WTC11 (cell line): ENCODE measurements around the gene UGT1A10.

ENCODE experiments used
- CREB1 ChIP-seq: sonication (generic); formaldehyde crosslinking; IDR thresholded peaks from 2 replicates; pipeline ENCODE4 v1.8.0; 2023; ENCODE audit warnings: mild to moderate bottlenecking, missing genetic modification reagents
- FOXJ3 ChIP-seq: sonication (generic); formaldehyde crosslinking; IDR thresholded peaks from 2 replicates; pipeline ENCODE4 v1.9.0; 2021; ENCODE audit warnings: missing genetic modification reagents, mild to moderate bottlenecking, borderline replicate concordance
- JUN ChIP-seq: sonication (generic); formaldehyde crosslinking; IDR thresholded peaks from 2 replicates; pipeline ENCODE4 v1.8.0; 2023; ENCODE audit warnings: mild to moderate bottlenecking, missing genetic modification reagents
- SP1 ChIP-seq: sonication (generic); formaldehyde crosslinking; conservative IDR thresholded peaks from 2 replicates; pipeline ENCODE4 v1.8.1; 2022; ENCODE audit warnings: missing genetic modification reagents
- ZNF121 ChIP-seq: sonication (generic); formaldehyde crosslinking; IDR thresholded peaks from 2 replicates; pipeline ENCODE4 v1.8.0; 2023; ENCODE audit warnings: missing genetic modification reagents
- TF ChIP-seq, protein P1 (sequence below): sonication (generic); formaldehyde crosslinking; IDR thresholded peaks from 2 replicates; pipeline ENCODE4 v1.8.1; 2022; ENCODE audit warnings: low read depth, missing genetic modification reagents, borderline replicate concordance
- TF ChIP-seq, protein P2 (sequence below): fragments of 200-600 bp; IDR thresholded peaks from 2 replicates; pipeline ENCODE4 v1.8.0; 2022; ENCODE audit warnings: antibody characterized with exemption
- TF ChIP-seq, protein P3 (sequence below): fragments of 250-450 bp; sonication (Bioruptor Pico); IDR thresholded peaks from 2 replicates; pipeline ENCODE4 v1.9.0; 2021; ENCODE audit warnings: mild to moderate bottlenecking
- TF ChIP-seq, protein P4 (sequence below): sonication (generic); formaldehyde crosslinking; IDR thresholded peaks from 2 replicates; pipeline ENCODE4 v1.8.0; 2022; ENCODE audit warnings: mild to moderate bottlenecking, missing genetic modification reagents
- TF ChIP-seq, protein P5 (sequence below): fragments of 250-450 bp; sonication (Bioruptor Pico); IDR thresholded peaks from 2 replicates; pipeline ENCODE4 v1.9.0; 2021; ENCODE audit warnings: moderate library complexity, mild to moderate bottlenecking, inconsistent platforms, borderline replicate concordance
- TF ChIP-seq, protein P6 (sequence below): sonication (generic); formaldehyde crosslinking; conservative IDR thresholded peaks from 2 replicates; pipeline ENCODE4 v1.8.1; 2022; ENCODE audit warnings: mild to moderate bottlenecking, missing genetic modification reagents
- TF ChIP-seq, protein P7 (sequence below): sonication (generic); formaldehyde crosslinking; IDR thresholded peaks from 2 replicates; pipeline ENCODE4 v1.8.0; 2022; ENCODE audit warnings: mild to moderate bottlenecking, missing genetic modification reagents

DNA sequence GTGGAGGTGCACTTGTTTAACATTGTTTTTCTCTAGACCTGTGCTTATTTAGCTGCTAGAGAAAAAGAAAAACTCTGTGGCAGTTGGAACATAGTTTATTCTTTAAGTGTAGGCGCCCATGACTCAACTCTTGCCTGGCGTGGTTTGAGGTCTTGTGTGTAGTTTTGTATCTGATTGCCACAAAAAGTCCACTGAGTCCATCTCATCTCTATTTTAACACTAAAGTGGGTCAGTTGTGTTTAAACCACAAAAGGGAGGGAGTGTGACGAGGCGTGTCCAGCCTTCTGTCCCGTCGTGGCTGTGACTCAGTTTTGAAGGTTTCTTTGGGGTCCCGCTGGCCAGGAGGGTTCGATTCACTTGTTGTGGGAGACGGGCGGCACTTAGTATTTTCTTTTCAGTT, 20.2 kb downstream of the UGT1A10 start:
- TF ChIP-seq, protein P1, sequence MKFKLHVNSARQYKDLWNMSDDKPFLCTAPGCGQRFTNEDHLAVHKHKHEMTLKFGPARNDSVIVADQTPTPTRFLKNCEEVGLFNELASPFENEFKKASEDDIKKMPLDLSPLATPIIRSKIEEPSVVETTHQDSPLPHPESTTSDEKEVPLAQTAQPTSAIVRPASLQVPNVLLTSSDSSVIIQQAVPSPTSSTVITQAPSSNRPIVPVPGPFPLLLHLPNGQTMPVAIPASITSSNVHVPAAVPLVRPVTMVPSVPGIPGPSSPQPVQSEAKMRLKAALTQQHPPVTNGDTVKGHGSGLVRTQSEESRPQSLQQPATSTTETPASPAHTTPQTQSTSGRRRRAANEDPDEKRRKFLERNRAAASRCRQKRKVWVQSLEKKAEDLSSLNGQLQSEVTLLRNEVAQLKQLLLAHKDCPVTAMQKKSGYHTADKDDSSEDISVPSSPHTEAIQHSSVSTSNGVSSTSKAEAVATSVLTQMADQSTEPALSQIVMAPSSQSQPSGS (CRISPR knock-in tag) = no peak
- TF ChIP-seq, protein P2, sequence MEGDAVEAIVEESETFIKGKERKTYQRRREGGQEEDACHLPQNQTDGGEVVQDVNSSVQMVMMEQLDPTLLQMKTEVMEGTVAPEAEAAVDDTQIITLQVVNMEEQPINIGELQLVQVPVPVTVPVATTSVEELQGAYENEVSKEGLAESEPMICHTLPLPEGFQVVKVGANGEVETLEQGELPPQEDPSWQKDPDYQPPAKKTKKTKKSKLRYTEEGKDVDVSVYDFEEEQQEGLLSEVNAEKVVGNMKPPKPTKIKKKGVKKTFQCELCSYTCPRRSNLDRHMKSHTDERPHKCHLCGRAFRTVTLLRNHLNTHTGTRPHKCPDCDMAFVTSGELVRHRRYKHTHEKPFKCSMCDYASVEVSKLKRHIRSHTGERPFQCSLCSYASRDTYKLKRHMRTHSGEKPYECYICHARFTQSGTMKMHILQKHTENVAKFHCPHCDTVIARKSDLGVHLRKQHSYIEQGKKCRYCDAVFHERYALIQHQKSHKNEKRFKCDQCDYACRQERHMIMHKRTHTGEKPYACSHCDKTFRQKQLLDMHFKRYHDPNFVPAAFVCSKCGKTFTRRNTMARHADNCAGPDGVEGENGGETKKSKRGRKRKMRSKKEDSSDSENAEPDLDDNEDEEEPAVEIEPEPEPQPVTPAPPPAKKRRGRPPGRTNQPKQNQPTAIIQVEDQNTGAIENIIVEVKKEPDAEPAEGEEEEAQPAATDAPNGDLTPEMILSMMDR = no peak
- TF ChIP-seq FOXJ3 (CRISPR knock-in tag) = no peak
- TF ChIP-seq, protein P3, sequence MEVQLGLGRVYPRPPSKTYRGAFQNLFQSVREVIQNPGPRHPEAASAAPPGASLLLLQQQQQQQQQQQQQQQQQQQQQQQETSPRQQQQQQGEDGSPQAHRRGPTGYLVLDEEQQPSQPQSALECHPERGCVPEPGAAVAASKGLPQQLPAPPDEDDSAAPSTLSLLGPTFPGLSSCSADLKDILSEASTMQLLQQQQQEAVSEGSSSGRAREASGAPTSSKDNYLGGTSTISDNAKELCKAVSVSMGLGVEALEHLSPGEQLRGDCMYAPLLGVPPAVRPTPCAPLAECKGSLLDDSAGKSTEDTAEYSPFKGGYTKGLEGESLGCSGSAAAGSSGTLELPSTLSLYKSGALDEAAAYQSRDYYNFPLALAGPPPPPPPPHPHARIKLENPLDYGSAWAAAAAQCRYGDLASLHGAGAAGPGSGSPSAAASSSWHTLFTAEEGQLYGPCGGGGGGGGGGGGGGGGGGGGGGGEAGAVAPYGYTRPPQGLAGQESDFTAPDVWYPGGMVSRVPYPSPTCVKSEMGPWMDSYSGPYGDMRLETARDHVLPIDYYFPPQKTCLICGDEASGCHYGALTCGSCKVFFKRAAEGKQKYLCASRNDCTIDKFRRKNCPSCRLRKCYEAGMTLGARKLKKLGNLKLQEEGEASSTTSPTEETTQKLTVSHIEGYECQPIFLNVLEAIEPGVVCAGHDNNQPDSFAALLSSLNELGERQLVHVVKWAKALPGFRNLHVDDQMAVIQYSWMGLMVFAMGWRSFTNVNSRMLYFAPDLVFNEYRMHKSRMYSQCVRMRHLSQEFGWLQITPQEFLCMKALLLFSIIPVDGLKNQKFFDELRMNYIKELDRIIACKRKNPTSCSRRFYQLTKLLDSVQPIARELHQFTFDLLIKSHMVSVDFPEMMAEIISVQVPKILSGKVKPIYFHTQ (CRISPR knock-in tag) = no peak
- TF ChIP-seq, protein P4, sequence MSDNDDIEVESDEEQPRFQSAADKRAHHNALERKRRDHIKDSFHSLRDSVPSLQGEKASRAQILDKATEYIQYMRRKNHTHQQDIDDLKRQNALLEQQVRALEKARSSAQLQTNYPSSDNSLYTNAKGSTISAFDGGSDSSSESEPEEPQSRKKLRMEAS = no peak
- no peak for TF ChIP-seq CREB1 (CRISPR knock-in tag)
- no peak for TF ChIP-seq ZNF121 (CRISPR knock-in tag)
- TF ChIP-seq, protein P5, sequence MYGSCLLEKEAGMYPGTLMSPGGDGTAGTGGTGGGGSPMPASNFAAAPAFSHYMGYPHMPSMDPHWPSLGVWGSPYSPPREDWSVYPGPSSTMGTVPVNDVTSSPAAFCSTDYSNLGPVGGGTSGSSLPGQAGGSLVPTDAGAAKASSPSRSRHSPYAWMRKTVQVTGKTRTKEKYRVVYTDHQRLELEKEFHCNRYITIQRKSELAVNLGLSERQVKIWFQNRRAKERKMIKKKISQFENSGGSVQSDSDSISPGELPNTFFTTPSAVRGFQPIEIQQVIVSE = no peak
- TF ChIP-seq SP1 = no peak
- TF ChIP-seq, protein P6, sequence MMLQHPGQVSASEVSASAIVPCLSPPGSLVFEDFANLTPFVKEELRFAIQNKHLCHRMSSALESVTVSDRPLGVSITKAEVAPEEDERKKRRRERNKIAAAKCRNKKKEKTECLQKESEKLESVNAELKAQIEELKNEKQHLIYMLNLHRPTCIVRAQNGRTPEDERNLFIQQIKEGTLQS (CRISPR knock-in tag) = no peak
- TF ChIP-seq, protein P7, sequence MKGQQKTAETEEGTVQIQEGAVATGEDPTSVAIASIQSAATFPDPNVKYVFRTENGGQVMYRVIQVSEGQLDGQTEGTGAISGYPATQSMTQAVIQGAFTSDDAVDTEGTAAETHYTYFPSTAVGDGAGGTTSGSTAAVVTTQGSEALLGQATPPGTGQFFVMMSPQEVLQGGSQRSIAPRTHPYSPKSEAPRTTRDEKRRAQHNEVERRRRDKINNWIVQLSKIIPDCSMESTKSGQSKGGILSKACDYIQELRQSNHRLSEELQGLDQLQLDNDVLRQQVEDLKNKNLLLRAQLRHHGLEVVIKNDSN (CRISPR knock-in tag) = no peak
- TF ChIP-seq JUN (CRISPR knock-in tag) = no peak
